ENCODE measurements around the gene OPRM1.

OPRM1 gene

DNA sequence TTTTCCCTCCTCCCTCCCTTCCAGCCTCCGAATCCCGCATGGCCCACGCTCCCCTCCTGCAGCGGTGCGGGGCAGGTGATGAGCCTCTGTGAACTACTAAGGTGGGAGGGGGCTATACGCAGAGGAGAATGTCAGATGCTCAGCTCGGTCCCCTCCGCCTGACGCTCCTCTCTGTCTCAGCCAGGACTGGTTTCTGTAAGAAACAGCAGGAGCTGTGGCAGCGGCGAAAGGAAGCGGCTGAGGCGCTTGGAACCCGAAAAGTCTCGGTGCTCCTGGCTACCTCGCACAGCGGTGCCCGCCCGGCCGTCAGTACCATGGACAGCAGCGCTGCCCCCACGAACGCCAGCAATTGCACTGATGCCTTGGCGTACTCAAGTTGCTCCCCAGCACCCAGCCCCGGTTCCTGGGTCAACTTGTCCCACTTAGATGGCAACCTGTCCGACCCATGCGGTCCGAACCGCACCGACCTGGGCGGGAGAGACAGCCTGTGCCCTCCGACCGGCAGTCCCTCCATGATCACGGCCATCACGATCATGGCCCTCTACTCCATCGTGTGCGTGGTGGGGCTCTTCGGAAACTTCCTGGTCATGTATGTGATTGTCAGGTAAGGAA is at the start of gene OPRM1:
TSS of gene OPRM1 (plus strand) at position 10 of the 612 bp plus-strand sequence. CDS start at position 315, 305 bp downstream.
- Histone ChIP-seq H3K4me1 (ENCODE audit: insufficient read depth, low read length) (peaks cover 9% of the 10 kb centered on the region; the same call in 1 of the 2 replicates), H3K9me3 (ENCODE audit: control insufficient read depth, insufficient read depth, low read length) (no peaks in the 10 kb centered on the region), H3K36me3 (ENCODE audit: insufficient read depth, low read length) (no peaks in the 10 kb centered on the region), H3K9ac (ENCODE audit: low read depth, low read length) (peak within 1 kb of the TSS; percentile 37; the same call in 1 of the 2 replicates)

DNA sequence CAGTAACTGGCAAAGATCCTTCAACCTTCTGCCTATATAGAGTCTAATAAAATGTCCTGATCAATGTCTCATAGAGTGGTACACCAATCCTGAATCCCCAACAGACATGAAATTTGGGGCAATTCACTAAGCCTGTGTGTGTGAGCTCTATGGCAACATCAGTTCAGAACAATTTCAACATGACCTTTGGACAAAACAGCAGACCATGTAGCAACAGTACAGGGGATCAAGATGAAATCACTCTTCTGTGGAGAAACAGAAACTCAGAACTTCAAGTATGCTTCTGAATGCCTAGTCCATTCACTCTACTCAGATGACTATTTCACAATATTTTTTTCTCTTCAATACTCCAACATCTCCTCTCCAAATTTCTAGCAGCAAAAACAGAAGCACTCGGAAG is 49.1 kb upstream of the OPRM1 start:
- H3K36me3 ChIP-seq (ENCODE audit: insufficient read depth, low read length), result no peaks in the 10 kb centered on the region
- no peaks in the 10 kb centered on the region for H3K4me1 ChIP-seq (ENCODE audit: insufficient read depth, low read length)
- no peak overlapping the region for H3K9ac ChIP-seq (ENCODE audit: low read depth, low read length)
- no peaks in the 10 kb centered on the region for H3K9me3 ChIP-seq (ENCODE audit: control insufficient read depth, insufficient read depth, low read length)

DNA sequence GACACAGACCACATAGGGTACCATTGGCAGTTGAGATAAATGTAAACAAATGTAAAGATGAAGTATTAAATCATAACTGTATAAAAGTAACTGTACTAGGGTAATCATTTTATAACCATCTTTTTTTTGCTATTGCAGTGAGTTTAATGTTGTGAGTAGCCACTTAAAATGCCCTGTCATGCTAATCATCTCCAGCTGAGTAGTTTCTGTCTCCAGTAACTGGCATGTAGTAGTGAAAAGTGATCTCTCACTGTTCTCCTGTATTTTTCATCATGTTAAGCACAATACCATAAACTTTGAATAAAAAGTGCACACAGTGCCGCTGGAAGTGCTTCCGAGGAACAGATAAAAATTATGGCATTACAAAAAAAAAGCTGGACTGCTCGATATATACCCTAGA is 45.0 kb upstream of the OPRM1 start:
- H3K4me1 ChIP-seq (ENCODE audit: insufficient read depth, low read length), result no peaks in the 10 kb centered on the region
- H3K36me3 ChIP-seq (ENCODE audit: insufficient read depth, low read length), result no peaks in the 10 kb centered on the region
- no peak overlapping the region for H3K9ac ChIP-seq (ENCODE audit: low read depth, low read length)
- H3K9me3 ChIP-seq (ENCODE audit: control insufficient read depth, insufficient read depth, low read length), result no peaks in the 10 kb centered on the region

DNA sequence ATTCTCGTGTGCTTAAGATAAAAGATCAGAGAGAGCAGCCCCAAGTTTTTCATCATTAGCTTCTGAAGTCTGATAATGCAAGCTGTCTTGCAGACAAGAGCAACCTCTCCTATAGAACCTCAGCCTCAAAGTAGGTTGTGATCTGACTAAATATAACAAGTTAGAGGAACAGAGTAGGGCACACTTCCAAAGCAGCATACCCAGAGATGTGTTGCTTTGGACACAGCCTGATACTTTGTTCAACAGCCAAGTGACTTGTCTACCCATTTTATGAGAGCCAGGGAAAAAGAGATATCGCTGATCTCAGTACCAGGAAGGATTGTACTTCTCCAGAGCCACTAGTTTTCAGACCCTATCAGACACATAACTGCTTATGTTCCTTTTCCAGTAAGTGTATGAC is 44.2 kb upstream of the OPRM1 start:
- H3K36me3 ChIP-seq (ENCODE audit: insufficient read depth, low read length), result no peaks in the 10 kb centered on the region
- H3K9me3 ChIP-seq (ENCODE audit: control insufficient read depth, insufficient read depth, low read length), result no peaks in the 10 kb centered on the region
- no peaks in the 10 kb centered on the region for H3K4me1 ChIP-seq (ENCODE audit: insufficient read depth, low read length)

DNA sequence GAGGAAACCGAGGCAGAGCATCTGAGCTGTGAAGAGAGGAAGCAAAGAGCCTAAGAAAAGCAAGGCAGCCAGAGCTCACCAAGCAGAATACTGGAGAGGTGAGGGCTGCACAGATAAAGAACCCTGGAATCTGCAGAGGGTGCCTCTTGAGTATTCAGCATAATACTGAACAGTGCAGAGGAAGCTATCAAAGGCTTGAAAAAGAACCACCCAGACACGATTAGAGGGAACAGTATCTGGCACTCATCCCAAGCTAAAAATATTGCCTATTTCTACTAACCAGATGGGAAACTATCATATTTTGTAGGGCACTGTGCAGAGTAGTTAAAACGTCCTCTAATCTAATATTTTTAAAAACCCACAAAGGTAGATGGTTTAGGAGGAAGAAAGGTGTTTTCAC is 41.8 kb upstream of the OPRM1 start:
- Histone ChIP-seq H3K9me3 (ENCODE audit: control insufficient read depth, insufficient read depth, low read length) (no peaks in the 10 kb centered on the region; the same call in 1 of the 2 replicates), H3K4me1 (ENCODE audit: insufficient read depth, low read length) (no peaks in the 10 kb centered on the region), H3K9ac (ENCODE audit: low read depth, low read length) (no peak overlapping the region), H3K36me3 (ENCODE audit: insufficient read depth, low read length) (no peaks in the 10 kb centered on the region)

More for the DNA sequence above, 44.2 kb upstream of the OPRM1 start:
- H3K9ac ChIP-seq (ENCODE audit: low read depth, low read length), result no peak overlapping the region

DNA sequence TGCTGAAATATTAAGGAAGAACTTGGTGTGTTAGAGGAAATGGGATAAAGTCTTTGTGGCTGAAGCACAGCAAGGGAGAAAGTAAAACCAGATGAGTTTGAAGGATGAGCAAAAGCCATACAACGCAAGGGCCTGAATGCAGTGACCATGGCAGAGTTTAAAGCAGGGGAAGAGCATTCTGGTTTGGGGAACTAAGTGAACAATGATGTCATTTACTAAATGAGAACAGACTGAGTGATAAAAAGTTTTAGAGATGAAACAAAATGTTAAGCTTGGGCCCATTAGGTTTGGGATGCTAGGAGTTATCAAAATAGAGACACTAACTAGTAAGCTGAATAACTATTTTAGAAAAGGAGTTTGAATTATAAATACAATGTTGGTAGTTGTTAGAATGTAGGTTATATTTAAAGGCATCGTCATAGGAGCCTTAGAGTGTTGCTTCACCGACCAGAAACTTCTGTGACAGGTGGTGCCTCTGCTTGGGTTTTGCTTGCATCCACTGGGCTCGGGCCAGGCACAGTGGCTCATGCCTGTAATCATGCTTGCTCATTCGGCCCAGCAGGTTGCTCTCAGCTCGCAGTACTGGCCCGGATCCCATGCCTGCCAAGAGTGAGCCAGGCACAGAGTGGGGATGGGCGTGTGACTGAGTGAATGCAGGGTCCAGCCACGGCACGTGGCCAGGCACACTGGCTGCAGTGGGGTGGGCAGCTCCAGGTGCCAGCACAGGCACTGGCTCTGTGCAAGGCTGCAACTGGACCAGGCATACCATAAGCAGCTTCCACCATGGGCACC is 37.4 kb upstream of the OPRM1 start:
- no peaks in the 10 kb centered on the region; the same call in 1 of the 2 replicates for H3K9me3 ChIP-seq (ENCODE audit: control insufficient read depth, insufficient read depth, low read length)
- H3K4me1 ChIP-seq (ENCODE audit: insufficient read depth, low read length), result no peaks in the 10 kb centered on the region
- no peak overlapping the region for H3K9ac ChIP-seq (ENCODE audit: low read depth, low read length)
- no peaks in the 10 kb centered on the region for H3K36me3 ChIP-seq (ENCODE audit: insufficient read depth, low read length)

DNA sequence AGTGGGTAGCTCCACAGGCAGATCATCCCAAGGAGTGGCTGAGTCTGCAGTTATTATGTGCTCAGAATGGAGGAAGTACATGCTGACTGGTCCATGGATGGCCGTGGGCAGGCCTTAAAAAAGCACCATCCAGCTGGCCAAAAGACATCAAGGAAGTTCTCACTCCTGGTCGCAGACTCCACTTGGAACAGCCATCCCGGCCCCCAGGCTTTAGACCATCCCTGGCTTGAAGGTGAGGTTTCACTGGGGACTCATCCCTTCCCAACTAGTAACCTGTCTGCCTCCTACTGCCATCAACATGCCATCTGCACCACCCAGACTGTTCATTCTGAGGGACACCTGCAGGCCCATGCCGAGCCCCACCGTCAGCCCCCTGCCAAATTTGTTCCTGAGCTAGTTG is 36.1 kb upstream of the OPRM1 start:
- H3K36me3 ChIP-seq (ENCODE audit: insufficient read depth, low read length), result no peaks in the 10 kb centered on the region
- H3K9ac ChIP-seq (ENCODE audit: low read depth, low read length), result no peak overlapping the region
- H3K4me1 ChIP-seq (ENCODE audit: insufficient read depth, low read length), result no peaks in the 10 kb centered on the region
- H3K9me3 ChIP-seq (ENCODE audit: control insufficient read depth, insufficient read depth, low read length), result no peaks in the 10 kb centered on the region; the same call in 1 of the 2 replicates

DNA sequence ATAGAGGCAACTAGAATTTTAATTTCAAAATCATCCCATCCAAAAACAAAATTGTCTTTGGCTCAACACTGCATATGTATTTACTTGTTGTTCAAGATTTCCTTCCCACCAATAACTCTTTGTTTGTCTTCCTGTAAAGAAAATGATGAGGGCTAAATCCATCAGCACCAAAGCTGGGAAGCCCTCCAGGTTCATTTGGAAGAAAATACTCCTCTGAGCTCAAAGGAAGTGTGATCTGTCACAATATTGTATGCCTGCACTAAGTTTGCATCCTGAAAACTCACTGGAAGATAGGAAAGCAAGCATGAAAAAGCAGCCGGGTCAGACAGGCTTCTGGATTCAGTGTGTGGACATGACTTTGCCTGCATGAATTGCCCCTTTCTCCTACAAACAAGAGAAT is 28.7 kb upstream of the OPRM1 start:
- no peak overlapping the region for H3K9ac ChIP-seq (ENCODE audit: low read depth, low read length)
- no peaks in the 10 kb centered on the region for H3K4me1 ChIP-seq (ENCODE audit: insufficient read depth, low read length)
- H3K9me3 ChIP-seq (ENCODE audit: control insufficient read depth, insufficient read depth, low read length), result no peaks in the 10 kb centered on the region
- no peaks in the 10 kb centered on the region for H3K36me3 ChIP-seq (ENCODE audit: insufficient read depth, low read length)

DNA sequence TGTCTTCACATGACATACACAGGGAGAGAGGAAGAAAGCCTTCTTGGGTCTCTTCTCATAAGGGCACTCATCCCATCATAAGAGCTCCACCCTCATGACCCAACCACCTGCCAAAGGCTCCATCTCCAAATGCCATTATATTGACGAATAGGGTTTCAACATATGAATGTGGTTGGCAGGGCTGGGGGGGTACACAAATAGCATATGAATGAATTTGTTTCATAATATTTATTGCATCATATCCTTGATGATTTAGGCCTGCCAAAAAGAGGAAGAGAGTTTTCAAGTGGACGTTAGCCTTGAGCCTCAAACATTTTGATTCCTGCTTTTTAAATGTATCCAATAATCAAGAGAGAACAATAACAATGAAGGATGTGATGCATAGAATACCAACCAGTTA is 26.2 kb upstream of the OPRM1 start:
- Histone ChIP-seq H3K9me3 (ENCODE audit: control insufficient read depth, insufficient read depth, low read length) (no peaks in the 10 kb centered on the region), H3K4me1 (ENCODE audit: insufficient read depth, low read length) (no peaks in the 10 kb centered on the region), H3K9ac (ENCODE audit: low read depth, low read length) (no peak overlapping the region), H3K36me3 (ENCODE audit: insufficient read depth, low read length) (no peaks in the 10 kb centered on the region)

DNA sequence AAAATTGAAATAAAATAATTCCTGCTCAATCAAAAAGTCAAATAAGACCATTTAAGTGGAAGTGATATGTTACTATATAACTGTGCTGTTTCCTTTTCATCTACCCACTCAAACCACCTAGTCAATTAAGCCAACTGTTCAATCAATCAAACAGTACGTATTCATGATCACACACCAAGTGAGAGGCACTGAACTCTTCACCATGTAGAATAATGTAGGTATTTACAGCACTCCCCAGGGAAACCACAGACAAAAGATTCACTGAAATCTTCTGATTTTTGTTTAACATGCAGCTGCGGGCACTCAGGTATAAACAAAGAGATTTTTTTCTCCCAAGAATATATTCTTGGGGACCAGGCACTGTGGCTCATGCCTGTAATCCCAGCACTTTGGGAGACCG is 21.3 kb upstream of the OPRM1 start:
- no peak overlapping the region for H3K9ac ChIP-seq (ENCODE audit: low read depth, low read length)
- no peaks in the 10 kb centered on the region for H3K4me1 ChIP-seq (ENCODE audit: insufficient read depth, low read length)
- no peaks in the 10 kb centered on the region for H3K9me3 ChIP-seq (ENCODE audit: control insufficient read depth, insufficient read depth, low read length)
- H3K36me3 ChIP-seq (ENCODE audit: insufficient read depth, low read length), result no peaks in the 10 kb centered on the region

DNA sequence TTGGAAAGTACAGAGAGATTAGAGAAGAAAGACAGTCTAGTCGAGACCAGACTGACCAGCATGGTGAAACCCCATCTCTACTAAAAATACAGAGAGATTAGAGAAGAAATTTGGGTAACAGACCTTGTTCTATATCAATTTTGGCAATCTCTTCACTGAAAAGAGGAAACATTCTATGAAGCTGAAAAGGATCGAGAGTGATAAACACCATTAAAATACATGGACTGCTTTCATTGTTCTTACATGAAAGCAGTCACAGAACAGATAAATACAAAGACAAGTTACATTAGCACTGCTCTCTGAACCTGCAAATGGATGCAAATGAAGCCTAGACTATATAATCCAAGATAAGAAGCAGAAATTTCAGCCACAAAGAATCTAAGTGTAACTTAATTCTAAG is 8.4 kb upstream of the OPRM1 start:
- no peaks in the 10 kb centered on the region for H3K4me1 ChIP-seq (ENCODE audit: insufficient read depth, low read length)
- no peak overlapping the region for H3K9ac ChIP-seq (ENCODE audit: low read depth, low read length)
- H3K36me3 ChIP-seq (ENCODE audit: insufficient read depth, low read length), result no peaks in the 10 kb centered on the region

DNA sequence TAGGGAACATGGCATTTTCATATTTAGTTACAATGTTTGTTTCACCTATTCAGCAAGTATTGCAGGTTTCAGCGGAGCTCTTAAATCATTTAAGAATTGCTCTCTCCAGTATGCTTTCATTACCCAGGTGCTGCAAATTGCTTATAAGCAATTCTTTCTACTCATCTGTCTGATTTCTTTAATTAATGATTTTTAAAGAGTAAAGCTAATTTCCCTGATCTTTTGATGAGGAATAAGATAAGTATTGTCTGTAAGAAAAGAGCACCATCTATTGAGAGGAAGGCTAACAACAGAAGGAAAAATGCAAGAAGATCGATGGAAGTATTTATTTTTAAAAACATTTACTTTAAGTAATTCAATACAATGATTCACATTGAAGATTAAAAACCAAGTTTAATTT is 2.0 kb downstream of the OPRM1 start:
- no peaks in the 10 kb centered on the region for H3K9me3 ChIP-seq (ENCODE audit: control insufficient read depth, insufficient read depth, low read length)
- H3K4me1 ChIP-seq (ENCODE audit: insufficient read depth, low read length), result peaks cover 9% of the 10 kb centered on the region; the same call in 1 of the 2 replicates
- H3K36me3 ChIP-seq (ENCODE audit: insufficient read depth, low read length), result no peaks in the 10 kb centered on the region
- no peak overlapping the region for H3K9ac ChIP-seq (ENCODE audit: low read depth, low read length)

More for the DNA sequence above, 8.4 kb upstream of the OPRM1 start:
- H3K9me3 ChIP-seq (ENCODE audit: control insufficient read depth, insufficient read depth, low read length), result no peaks in the 10 kb centered on the region

DNA sequence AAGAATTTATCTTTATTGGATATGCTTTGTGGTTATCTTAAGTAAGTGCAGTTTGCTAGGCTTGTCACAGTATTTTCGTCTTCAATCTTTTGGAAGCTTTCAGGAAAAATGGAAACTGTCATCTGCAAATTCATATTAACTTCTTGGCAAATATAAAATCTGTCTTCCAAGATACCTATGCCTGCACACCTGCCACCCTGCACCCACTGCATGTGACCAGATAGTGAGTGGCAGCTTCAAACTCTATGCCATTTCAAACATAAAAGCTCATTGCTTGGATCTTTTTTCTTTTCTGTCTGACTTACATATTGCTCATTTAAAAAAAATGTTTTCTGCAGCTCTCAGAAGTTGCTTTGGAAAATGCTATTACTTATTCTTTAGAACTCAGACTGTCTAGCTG is 14.1 kb downstream of the OPRM1 start:
- Histone ChIP-seq H3K9me3 (ENCODE audit: control insufficient read depth, insufficient read depth, low read length) (no peaks in the 10 kb centered on the region), H3K36me3 (ENCODE audit: insufficient read depth, low read length) (no peaks in the 10 kb centered on the region), H3K4me1 (ENCODE audit: insufficient read depth, low read length) (no peaks in the 10 kb centered on the region), H3K9ac (ENCODE audit: low read depth, low read length) (no peak overlapping the region)

DNA sequence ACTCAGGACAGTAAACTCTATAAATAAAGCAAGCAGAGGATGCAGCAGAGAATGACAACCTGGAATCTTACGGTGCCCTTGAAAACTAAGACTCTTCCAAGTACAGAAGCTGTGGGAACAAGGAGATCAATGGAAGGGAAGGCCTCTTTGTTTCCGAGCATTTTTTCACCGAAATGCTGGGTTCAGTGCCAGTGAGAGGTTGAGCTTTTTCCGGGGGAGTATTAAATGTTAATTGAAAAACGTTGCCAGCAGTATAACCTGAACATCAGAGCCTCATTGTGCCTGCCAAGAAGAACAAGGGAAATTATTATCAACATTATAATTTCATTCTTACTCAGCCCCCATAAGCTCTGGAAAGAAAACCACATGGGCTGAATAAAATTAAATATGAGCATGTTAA is 17.5 kb downstream of the OPRM1 start:
- no peaks in the 10 kb centered on the region for H3K36me3 ChIP-seq (ENCODE audit: insufficient read depth, low read length)
- H3K9me3 ChIP-seq (ENCODE audit: control insufficient read depth, insufficient read depth, low read length), result no peaks in the 10 kb centered on the region
- H3K9ac ChIP-seq (ENCODE audit: low read depth, low read length), result no peak overlapping the region
- no peaks in the 10 kb centered on the region for H3K4me1 ChIP-seq (ENCODE audit: insufficient read depth, low read length)

DNA sequence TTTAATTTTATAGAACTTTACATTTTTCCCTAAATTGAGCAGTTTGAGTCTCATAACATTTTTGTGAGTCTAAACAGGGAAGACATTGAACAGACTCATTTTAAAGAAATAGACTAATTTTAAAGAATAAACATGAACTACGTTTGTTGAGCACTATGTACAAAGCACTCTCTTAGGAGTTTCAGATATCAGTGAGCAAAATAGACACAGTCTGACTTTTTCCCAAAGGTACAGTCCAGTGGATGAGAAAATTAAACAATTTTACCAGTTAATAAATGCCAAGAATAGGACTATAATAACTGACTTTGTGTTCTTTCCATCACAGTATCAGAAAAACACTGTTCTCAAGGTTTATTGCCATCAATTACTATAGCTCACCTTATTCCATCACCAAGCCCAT is 18.1 kb downstream of the OPRM1 start:
- no peaks in the 10 kb centered on the region for H3K4me1 ChIP-seq (ENCODE audit: insufficient read depth, low read length)
- no peaks in the 10 kb centered on the region for H3K9me3 ChIP-seq (ENCODE audit: control insufficient read depth, insufficient read depth, low read length)
- no peak overlapping the region for H3K9ac ChIP-seq (ENCODE audit: low read depth, low read length)
- no peaks in the 10 kb centered on the region for H3K36me3 ChIP-seq (ENCODE audit: insufficient read depth, low read length)

All from ES-I3 (cell line).